ENCODE data around the gene PPARGC1A. TPM values are rescaled to one million over a fixed set of nuclear protein-coding genes. Genes with fewer than 3 reads are reported as not detected.

PPARGC1A gene, protein sequence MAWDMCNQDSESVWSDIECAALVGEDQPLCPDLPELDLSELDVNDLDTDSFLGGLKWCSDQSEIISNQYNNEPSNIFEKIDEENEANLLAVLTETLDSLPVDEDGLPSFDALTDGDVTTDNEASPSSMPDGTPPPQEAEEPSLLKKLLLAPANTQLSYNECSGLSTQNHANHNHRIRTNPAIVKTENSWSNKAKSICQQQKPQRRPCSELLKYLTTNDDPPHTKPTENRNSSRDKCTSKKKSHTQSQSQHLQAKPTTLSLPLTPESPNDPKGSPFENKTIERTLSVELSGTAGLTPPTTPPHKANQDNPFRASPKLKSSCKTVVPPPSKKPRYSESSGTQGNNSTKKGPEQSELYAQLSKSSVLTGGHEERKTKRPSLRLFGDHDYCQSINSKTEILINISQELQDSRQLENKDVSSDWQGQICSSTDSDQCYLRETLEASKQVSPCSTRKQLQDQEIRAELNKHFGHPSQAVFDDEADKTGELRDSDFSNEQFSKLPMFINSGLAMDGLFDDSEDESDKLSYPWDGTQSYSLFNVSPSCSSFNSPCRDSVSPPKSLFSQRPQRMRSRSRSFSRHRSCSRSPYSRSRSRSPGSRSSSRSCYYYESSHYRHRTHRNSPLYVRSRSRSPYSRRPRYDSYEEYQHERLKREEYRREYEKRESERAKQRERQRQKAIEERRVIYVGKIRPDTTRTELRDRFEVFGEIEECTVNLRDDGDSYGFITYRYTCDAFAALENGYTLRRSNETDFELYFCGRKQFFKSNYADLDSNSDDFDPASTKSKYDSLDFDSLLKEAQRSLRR
- total RNA-seq = 0.37 and 0.43 TPM in 2 replicates

DNA sequence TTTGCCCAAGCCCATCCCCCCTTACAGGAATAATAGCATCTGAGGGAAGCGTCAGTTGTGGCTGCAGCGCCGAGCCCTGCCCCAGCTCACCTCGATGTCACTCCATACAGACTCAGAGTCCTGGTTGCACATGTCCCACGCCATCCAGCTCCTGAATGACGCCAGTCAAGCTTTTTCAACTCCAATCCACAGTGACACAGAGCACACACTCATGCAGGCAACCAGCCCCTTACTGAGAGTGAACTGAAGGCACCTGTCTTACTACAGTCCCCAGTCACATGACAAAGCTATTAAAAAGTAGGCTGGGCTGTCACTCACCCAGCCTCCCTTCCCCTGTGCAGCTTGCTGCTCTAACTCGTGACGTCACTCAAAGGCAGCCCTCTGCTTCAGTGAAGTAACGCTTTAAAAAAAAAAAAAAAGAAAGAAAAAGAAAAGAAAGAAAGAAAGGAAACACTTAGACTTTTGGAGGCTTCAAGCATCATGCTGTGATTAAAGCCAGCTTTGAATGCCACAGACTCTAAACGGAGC lies at the start of gene PPARGC1A:
Gene PPARGC1A (minus strand): TSS at position 234 of the 528 bp plus-strand sequence. CDS start 90 bp downstream, at position 144.

Data from smooth muscle cell of bladder (primary cell).